ENCODE results near the gene CYP26B1. TPM values are rescaled to one million over a fixed set of nuclear protein-coding genes. Genes with fewer than 3 reads are reported as not detected.
A peak's percentile ranks its signal among the peaks of the same experiment; 100 is the strongest.

The CYP26B1 gene
- total and polyA plus RNA-seq, 4 donors, result 0.47 to 1.8 (median 0.65) TPM

GRCh38 chr2:72096181-72096580, 51.5 kb downstream of the CYP26B1 start:
- no peaks in the 10 kb centered on the region for H3K36me3 ChIP-seq (ENCODE audit: control insufficient read depth in 4 of 4, insufficient read depth in 3 of 4, low read depth in 1 of 4, low read length in 3 of 4)
- no peak for DNase-seq (ENCODE audit: low spot score)
- H3K27me3 ChIP-seq (ENCODE audit: control insufficient read depth in 4 of 4, insufficient read depth in 4 of 4, low read length in 3 of 4), result peaks cover 0 to 4% (median 0%) of the 10 kb centered on the region in 4 donors
- TF ChIP-seq EGR1 (IDR thresholded peaks at IDR 0.05; ENCODE audit: low read depth in 2 of 2), result no peak
- no peak for TF ChIP-seq RAD21 (IDR thresholded peaks at IDR 0.05)
- TF ChIP-seq HNF4G (IDR thresholded peaks at IDR 0.05), result no peak
- TF ChIP-seq GABPA (IDR thresholded peaks at IDR 0.05 in 1 of 2, conservative IDR thresholded peaks at IDR 0.05 in 1 of 2), result no peak
- TF ChIP-seq RXRA (IDR thresholded peaks at IDR 0.05), result no peak
- TF ChIP-seq ZBTB33 (IDR thresholded peaks at IDR 0.05), result no peak
- TF ChIP-seq SP1 (IDR thresholded peaks at IDR 0.05), result no peak
- no peak for TF ChIP-seq MAX (IDR thresholded peaks at IDR 0.05)
- TF ChIP-seq HNF4A (conservative IDR thresholded peaks at IDR 0.05), result no peak
- TF ChIP-seq JUND (IDR thresholded peaks at IDR 0.05), result no peak
- no peak for TF ChIP-seq TAF1 (conservative IDR thresholded peaks at IDR 0.05)
- no peak for TF ChIP-seq CTCF (IDR thresholded peaks at IDR 0.05; ENCODE audit: low read depth, low read length, missing input control)
- no peak for TF ChIP-seq ATF3 (IDR thresholded peaks at IDR 0.05)
- TF ChIP-seq REST (IDR thresholded peaks at IDR 0.05), result no peak
- no peak for TF ChIP-seq NR2F2 (IDR thresholded peaks at IDR 0.05)
- H3K9ac ChIP-seq (ENCODE audit: low read depth in 1 of 2, low read length in 2 of 2), result no peak overlapping the region
- H3K27ac ChIP-seq (ENCODE audit: low read depth in 1 of 2, low read length in 2 of 2), result no peak overlapping the region
- H3K9me3 ChIP-seq (ENCODE audit: control insufficient read depth in 4 of 4, low read length in 3 of 4), result no peaks in the 10 kb centered on the region
- WGBS, result 82% methylated on average over 4 of the region's 4 CpGs
- H3K4me1 ChIP-seq (ENCODE audit: control insufficient read depth in 4 of 4, insufficient read depth in 4 of 4, low read length in 3 of 4), result no peaks in the 10 kb centered on the region
- H3K4me3 ChIP-seq (ENCODE audit: low read depth in 1 of 3, low read length in 3 of 3), result no peak overlapping the region

- TF ChIP-seq JUND (IDR thresholded peaks at IDR 0.05) (no peak), ZBTB33 (IDR thresholded peaks at IDR 0.05) (no peak), FOXA1 (IDR thresholded peaks at IDR 0.05) (no peak), YY1 (IDR thresholded peaks at IDR 0.05) (no peak)
- 93% methylated on average over 3 of the region's 3 CpGs for WGBS
- Histone ChIP-seq H3K9me3 (ENCODE audit: control insufficient read depth in 4 of 4, low read length in 3 of 4) (no peaks in the 10 kb centered on the region), H3K4me1 (ENCODE audit: control insufficient read depth in 4 of 4, insufficient read depth in 4 of 4, low read length in 3 of 4) (no peaks in the 10 kb centered on the region), H3K9ac (ENCODE audit: low read depth in 1 of 2, low read length in 2 of 2) (no peak overlapping the region), H3K27ac (ENCODE audit: low read depth in 1 of 2, low read length in 2 of 2) (no peak overlapping the region), H3K27me3 (ENCODE audit: control insufficient read depth in 4 of 4, insufficient read depth in 4 of 4, low read length in 3 of 4) (peaks cover 0 to 6% (median 0%) of the 10 kb centered on the region in 4 donors), H3K36me3 (ENCODE audit: control insufficient read depth in 4 of 4, insufficient read depth in 3 of 4, low read depth in 1 of 4, low read length in 3 of 4) (no peaks in the 10 kb centered on the region), H3K4me3 (ENCODE audit: low read depth in 1 of 3, low read length in 3 of 3) (no peak overlapping the region)
- peak; percentile 6 for DNase-seq (ENCODE audit: low spot score)
These were observed 52.3 kb downstream of the CYP26B1 start for GRCh38 chr2:72095364-72095763.

Measured in liver (tissue), 9 donors.